Esophagus muscularis mucosa (tissue), 3 donors: ENCODE measurements around the gene COL2A1.

Source experiments
- CTCF ChIP-seq, 3 experiments: fragments of 200-600 bp in 2 of 3; fragments of 450-650 bp in 1 of 3; sonication (generic) in 2 of 3; IDR thresholded peaks; one replicate each; pipeline ENCODE4 v1.5.1; 2017 to 2019; ENCODE audit warnings: antibody characterized with exemption in 3 of 3, mild to moderate bottlenecking in 2 of 3, moderate library complexity in 1 of 3
- POLR2A ChIP-seq: fragments of 450-650 bp; IDR thresholded peaks from one replicate; pipeline ENCODE4 v1.6.1; 2017; ENCODE audit warnings: antibody characterized with exemption, moderate library complexity, mild to moderate bottlenecking, low read depth
- POLR2AphosphoS5 ChIP-seq, 2 donors: sonication (generic); formaldehyde crosslinking; IDR thresholded peaks; one replicate each; pipeline ENCODE4 v1.6.1; 2017; ENCODE audit warnings: antibody characterized with exemption in 2 of 2

GRCh38 chr12:47986291-47986660 is 18.0 kb downstream of the COL2A1 start:
- TF ChIP-seq POLR2A (no peak), POLR2AphosphoS5 (IDR thresholded peaks at IDR 0.05) (no peak), CTCF (IDR thresholded peaks at IDR 0.05) (no peak)
